HEK293 (cell line): Measurements from ENCODE around the gene BCAN.

ENCODE experiments used
- CTCF ChIP-seq: fragments of 450-650 bp; formaldehyde crosslinking; IDR thresholded peaks from 2 replicates; pipeline ENCODE4 v1.5.1; 2016; ENCODE audit warnings: missing biosample characterization, missing genetic modification characterization
- ZBTB11 ChIP-seq: fragments of 450-650 bp; formaldehyde crosslinking; conservative IDR thresholded peaks from 2 replicates; pipeline ENCODE4 v1.5.1; 2016; ENCODE audit warnings: low read depth, missing biosample characterization, missing genetic modification characterization
- ZNF211 ChIP-seq: fragments of 450-650 bp; formaldehyde crosslinking; IDR thresholded peaks from 2 replicates; pipeline ENCODE4 v1.5.1; 2016; ENCODE audit warnings: low read depth, missing biosample characterization, missing genetic modification characterization
- ZNF292 ChIP-seq: fragments of 450-650 bp; formaldehyde crosslinking; IDR thresholded peaks from 2 replicates; pipeline ENCODE4 v1.5.1; 2016; ENCODE audit warnings: low read depth, missing biosample characterization, missing genetic modification characterization, borderline replicate concordance
- ZNF416 ChIP-seq: fragments of 450-650 bp; formaldehyde crosslinking; IDR thresholded peaks from 2 replicates; pipeline ENCODE4 v1.5.1; 2016; ENCODE audit warnings: missing biosample characterization, missing genetic modification characterization
- ZNF513 ChIP-seq: fragments of 450-650 bp; IDR thresholded peaks from 2 replicates; pipeline ENCODE4 v1.5.1; 2018; ENCODE audit warnings: missing biosample characterization, missing genetic modification characterization
- ZNF580 ChIP-seq: fragments of 450-650 bp; formaldehyde crosslinking; IDR thresholded peaks from 2 replicates; pipeline ENCODE4 v1.5.1; 2016; ENCODE audit warnings: missing biosample characterization, missing genetic modification characterization
- ZNF76 ChIP-seq: fragments of 450-650 bp; formaldehyde crosslinking; IDR thresholded peaks from 2 replicates; pipeline ENCODE4; 2016; ENCODE audit warnings: low read depth, missing biosample characterization, missing genetic modification characterization, borderline replicate concordance
- ZSCAN18 ChIP-seq: fragments of 450-650 bp; formaldehyde crosslinking; IDR thresholded peaks from 2 replicates; pipeline ENCODE4 v1.5.1; 2016; ENCODE audit warnings: missing biosample characterization, missing genetic modification characterization
- ZSCAN30 ChIP-seq: fragments of 450-650 bp; IDR thresholded peaks from 2 replicates; pipeline ENCODE4 v1.5.1; 2018; ENCODE audit warnings: missing biosample characterization, mild to moderate bottlenecking, missing genetic modification characterization, moderate library complexity

GRCh38 chr1:156625436-156626078 is 16.4 kb upstream of the BCAN start:
- peak; percentile 88 for TF ChIP-seq CTCF
- TF ChIP-seq ZBTB11 (tag by site-specific recombination): peak; percentile 35; the same call in 1 of the 2 replicates
- TF ChIP-seq ZSCAN18 (tag by site-specific recombination): no peak
- no peak for TF ChIP-seq ZNF416
- no peak for TF ChIP-seq ZNF513
- no peak for TF ChIP-seq ZNF211 (tag by site-specific recombination)
- 0 out of 2 replicates have a peak, but pooled peaks have one; percentile 19 for TF ChIP-seq ZSCAN30 (tag by site-specific recombination)
- no peak for TF ChIP-seq ZNF292 (tag by site-specific recombination)
- no peak for TF ChIP-seq ZNF580 (tag by site-specific recombination)
- no peak; the same call in 1 of the 2 replicates for TF ChIP-seq ZNF76 (tag by site-specific recombination)
